ENCODE data around the gene CDK3. TPM values are rescaled to one million over a fixed set of nuclear protein-coding genes. Genes with fewer than 3 reads are reported as not detected.

The CDK3 gene
- total RNA-seq, 1 experiment from 2014 or later = 5.2 TPM

- no peaks in the 10 kb centered on the region for H3K4me1 Mint-ChIP-seq (ENCODE audit: low read depth, unreplicated experiment)
- no peak for TF ChIP-seq CTCF (IDR thresholded peaks at IDR 0.05; ENCODE audit: insufficient read depth in 1 of 2, low read depth in 1 of 2, low read length in 1 of 2, severe bottlenecking in 1 of 2, unreplicated experiment in 1 of 2)
- ChIA-PET CTCF (no interaction called here), POLR2A (no interaction called here)
- DNase-seq = no peak
- no peaks in the 10 kb centered on the region for H3K9me3 Mint-ChIP-seq (ENCODE audit: unreplicated experiment)
- no peaks in the 10 kb centered on the region for H3K27me3 Mint-ChIP-seq (ENCODE audit: insufficient read depth, unreplicated experiment)
- Histone ChIP-seq H3K36me3 (ENCODE audit: control insufficient read depth, insufficient read depth, low read length) (peaks cover 7% of the 10 kb centered on the region; the same call in 1 of the 2 replicates), H3K27me3 (replicated peaks; ENCODE audit: control insufficient read depth, insufficient read depth, low read length) (no peaks in the 10 kb centered on the region), H3K4me3 (ENCODE audit: low read depth, low read length) (no peak overlapping the region), H3K4me1 (no peaks in the 10 kb centered on the region), H3K9me3 (peaks cover 3% of the 10 kb centered on the region)
- no TSS peak for BruUV-seq (replicated peaks)
- no peak overlapping the region for H3K4me3 Mint-ChIP-seq (ENCODE audit: unreplicated experiment)
- no peak overlapping the region for H3K27ac Mint-ChIP-seq (ENCODE audit: unreplicated experiment)
- intact Hi-C loops (cut with micrococcal nuclease; ENCODE audit: unreplicated experiment) = no loop called here
- peaks cover 30% of the 10 kb centered on the region for H3K36me3 Mint-ChIP-seq (ENCODE audit: insufficient read depth, unreplicated experiment)
These were observed 36.0 kb downstream of the CDK3 start for GRCh38 chr17:76036497-76037261.

GRCh38 chr17:76038050-76038449 is 37.4 kb downstream of the CDK3 start:
- Histone ChIP-seq H3K4me3 (ENCODE audit: low read depth, low read length) (no peak overlapping the region), H3K27me3 (replicated peaks; ENCODE audit: control insufficient read depth, insufficient read depth, low read length) (no peaks in the 10 kb centered on the region), H3K4me1 (no peaks in the 10 kb centered on the region), H3K36me3 (ENCODE audit: control insufficient read depth, insufficient read depth, low read length) (peaks cover 7% of the 10 kb centered on the region; the same call in 1 of the 2 replicates), H3K9me3 (peaks cover 3% of the 10 kb centered on the region)
- ChIA-PET CTCF (no interaction called here), POLR2A (no interaction called here)
- no TSS peak for BruUV-seq (replicated peaks)
- Mint-ChIP-seq H3K4me3 (ENCODE audit: unreplicated experiment) (no peak overlapping the region), H3K27ac (ENCODE audit: unreplicated experiment) (no peak overlapping the region), H3K4me1 (ENCODE audit: low read depth, unreplicated experiment) (no peaks in the 10 kb centered on the region), H3K27me3 (ENCODE audit: insufficient read depth, unreplicated experiment) (no peaks in the 10 kb centered on the region), H3K9me3 (ENCODE audit: unreplicated experiment) (no peaks in the 10 kb centered on the region), H3K36me3 (ENCODE audit: insufficient read depth, unreplicated experiment) (peaks cover 44% of the 10 kb centered on the region)
- TF ChIP-seq CTCF (IDR thresholded peaks at IDR 0.05; ENCODE audit: insufficient read depth in 1 of 2, low read depth in 1 of 2, low read length in 1 of 2, severe bottlenecking in 1 of 2, unreplicated experiment in 1 of 2) = no peak
- no peak for DNase-seq
- intact Hi-C loops (cut with micrococcal nuclease; ENCODE audit: unreplicated experiment) = no loop called here

DNA sequence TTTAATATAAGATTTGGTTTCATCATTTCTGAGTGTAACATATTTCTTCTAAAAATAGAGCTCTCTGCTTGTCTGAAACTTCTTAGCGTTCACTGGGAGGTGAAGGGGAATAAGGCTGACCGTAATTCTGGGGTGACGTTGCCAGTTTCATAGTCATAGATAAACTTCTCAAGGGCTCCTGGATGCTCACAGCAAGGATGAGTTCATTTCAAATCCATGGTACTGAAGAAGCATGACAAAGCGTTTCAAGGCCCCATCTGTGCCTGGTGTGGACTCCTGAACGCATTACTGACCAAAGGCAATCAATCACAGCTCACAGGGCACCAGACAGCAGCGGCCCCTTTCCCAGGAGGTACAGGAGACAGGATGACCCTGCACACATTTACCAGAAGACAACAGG is 38.5 kb downstream of the CDK3 start:
- H3K4me3 Mint-ChIP-seq (ENCODE audit: unreplicated experiment) = no peak overlapping the region
- no peak for TF ChIP-seq CTCF (IDR thresholded peaks at IDR 0.05; ENCODE audit: insufficient read depth in 1 of 2, low read depth in 1 of 2, low read length in 1 of 2, severe bottlenecking in 1 of 2, unreplicated experiment in 1 of 2)
- no peaks in the 10 kb centered on the region for H3K4me1 Mint-ChIP-seq (ENCODE audit: low read depth, unreplicated experiment)
- H3K4me3 ChIP-seq (ENCODE audit: low read depth, low read length) = no peak overlapping the region
- no peaks in the 10 kb centered on the region for H3K27me3 Mint-ChIP-seq (ENCODE audit: insufficient read depth, unreplicated experiment)
- peaks cover 7% of the 10 kb centered on the region; the same call in 1 of the 2 replicates for H3K36me3 ChIP-seq (ENCODE audit: control insufficient read depth, insufficient read depth, low read length)
- ChIA-PET CTCF (no interaction called here), POLR2A (interaction anchor here (0.6 kb wide), 1 partner anchor 47 kb away, joined by 3 read pairs; no protein-coding TSS in a partner anchor)
- no peaks in the 10 kb centered on the region for H3K27me3 ChIP-seq (replicated peaks; ENCODE audit: control insufficient read depth, insufficient read depth, low read length)
- no peak overlapping the region for H3K27ac Mint-ChIP-seq (ENCODE audit: unreplicated experiment)
- no TSS peak for BruUV-seq (replicated peaks)
- H3K4me1 ChIP-seq = no peaks in the 10 kb centered on the region
- intact Hi-C loops (cut with micrococcal nuclease; ENCODE audit: unreplicated experiment) = no loop called here
- no peaks in the 10 kb centered on the region for H3K9me3 Mint-ChIP-seq (ENCODE audit: unreplicated experiment)
- peaks cover 55% of the 10 kb centered on the region for H3K36me3 Mint-ChIP-seq (ENCODE audit: insufficient read depth, unreplicated experiment)
- no peak for DNase-seq
- no peaks in the 10 kb centered on the region for H3K9me3 ChIP-seq
